DMS 273 treated with DMSO at 0.1 percent for 48 hours (cell line): ENCODE data around the gene NXPE4.
"Not testable (repeated sequence)": the region's sequence is repeated elsewhere in the genome, so short reads cannot be mapped to it uniquely, and the experiment has no call there.

Source experiments
- DNase-seq: peaks from one replicate; lab custom pipeline; 2025; lab: John Stamatoyannopoulos, UW

The NXPE4 gene

GRCh38 chr11:114610550-114610949 is 15.0 kb upstream of the NXPE4 start:
- no peak for DNase-seq

- no peak for DNase-seq
Measured at GRCh38 chr11:114609429-114609828, 13.8 kb upstream of the NXPE4 start.

DNA sequence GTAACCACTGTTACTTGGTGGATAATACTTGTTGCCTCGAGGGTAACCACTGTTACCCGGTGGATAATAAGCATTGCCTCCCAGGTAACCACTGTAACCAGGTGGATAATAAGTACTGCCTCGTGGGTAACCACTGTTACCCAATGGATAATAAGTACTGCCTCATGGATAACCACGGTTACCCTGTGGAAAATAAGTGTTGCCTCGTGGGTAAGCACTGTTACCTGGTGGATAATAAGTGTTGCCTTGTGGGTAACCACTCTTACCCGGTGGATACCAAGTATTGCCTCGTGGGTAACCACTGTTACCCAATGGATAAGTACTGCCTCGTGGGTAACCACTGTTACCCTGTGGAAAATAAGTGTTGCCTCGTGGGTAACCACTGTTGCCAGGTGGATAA is 13.0 kb upstream of the NXPE4 start:
- not testable (repeated sequence) for DNase-seq

DNA sequence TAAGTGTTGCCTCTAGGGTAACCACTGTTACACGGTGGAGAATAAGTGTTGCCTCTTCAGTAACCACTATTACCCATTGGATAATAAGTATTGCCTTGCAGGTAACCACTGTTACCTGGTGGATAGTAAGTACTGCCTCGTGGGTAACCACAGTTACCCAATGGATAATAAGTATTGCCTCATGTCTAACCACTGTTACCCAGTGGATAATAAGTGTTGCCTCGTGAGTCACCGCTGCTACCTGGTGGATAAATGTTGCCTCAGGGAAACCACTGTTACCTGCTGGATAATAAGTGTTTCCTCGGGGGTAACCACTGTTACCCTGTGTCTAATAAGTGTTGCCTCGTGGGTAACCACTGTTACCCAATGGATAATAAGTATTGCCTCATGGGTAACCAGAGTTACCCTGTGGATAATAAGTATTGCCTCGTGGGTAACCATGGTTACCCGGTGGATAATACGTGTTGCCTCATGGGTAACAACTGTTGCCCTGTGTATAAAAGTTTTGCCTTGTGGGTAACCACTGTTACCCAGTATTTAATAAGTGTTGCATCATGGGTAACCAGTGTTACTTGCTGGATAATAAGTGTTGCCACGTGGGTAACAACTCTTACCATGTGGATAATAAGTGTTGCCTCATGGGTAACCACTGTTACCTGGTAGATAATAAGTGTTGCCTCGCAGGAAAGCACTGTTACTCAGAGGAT is 12.3 kb upstream of the NXPE4 start:
- no peak for DNase-seq

- DNase-seq: not testable (repeated sequence)
Measured at GRCh38 chr11:114606802-114607075, 11.2 kb upstream of the NXPE4 start.

DNA sequence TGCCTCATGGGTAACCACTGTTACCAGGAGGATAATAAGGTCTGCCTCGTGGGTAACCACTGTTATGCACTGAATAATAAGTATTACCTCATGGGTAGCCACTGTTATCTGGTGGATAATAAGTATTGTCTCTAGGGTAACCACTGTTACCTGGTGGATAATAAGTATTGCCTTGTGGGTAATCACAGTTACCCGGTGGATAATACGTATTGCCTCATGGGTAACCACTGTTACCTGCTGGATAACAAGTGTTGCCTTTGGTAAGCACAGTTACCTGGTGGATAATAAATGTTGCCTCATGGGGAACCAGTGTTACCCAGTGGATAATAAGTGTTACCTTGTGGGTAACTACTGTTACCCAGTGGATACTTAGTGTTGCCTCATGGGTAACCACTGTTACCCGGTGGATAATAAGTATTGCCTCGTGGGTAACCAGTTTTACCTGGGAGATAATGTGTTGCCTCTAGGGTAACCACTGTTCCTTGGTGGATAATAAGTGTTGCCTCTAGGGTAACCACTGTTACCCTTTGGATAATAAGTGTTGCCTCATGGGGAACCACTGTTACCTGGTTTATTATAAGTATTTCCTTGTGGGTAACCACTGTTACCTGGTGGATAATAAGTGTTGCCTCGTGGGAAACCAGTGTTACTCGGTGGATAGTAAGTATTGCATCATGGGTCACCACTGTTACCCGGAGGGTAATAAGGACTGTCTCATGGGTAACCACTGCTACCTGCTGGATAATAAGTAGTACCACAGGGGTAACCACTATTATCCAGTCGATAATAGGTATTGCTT is 10.6 kb upstream of the NXPE4 start:
- no peak for DNase-seq

DNA sequence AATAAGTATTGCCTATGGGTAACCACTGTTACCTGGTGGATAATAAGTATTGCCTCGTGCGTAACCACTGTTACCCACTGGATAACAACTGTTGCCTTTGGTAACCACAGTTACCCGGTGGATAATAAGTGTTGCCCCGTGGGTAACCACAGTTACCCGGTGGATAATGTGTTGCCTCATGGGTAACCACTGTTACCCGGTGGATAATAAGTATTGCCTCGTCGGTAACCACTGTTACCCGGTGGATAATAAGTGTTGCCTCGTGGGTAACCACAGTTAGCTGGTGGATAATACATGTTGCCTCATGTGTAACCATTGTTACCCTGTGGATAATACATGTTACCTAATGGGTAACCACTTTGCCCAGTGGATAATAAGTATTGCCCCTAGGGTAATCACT is 9.8 kb upstream of the NXPE4 start:
- DNase-seq: no peak

GRCh38 chr11:114604886-114605285 is 9.3 kb upstream of the NXPE4 start:
- no peak for DNase-seq

DNA sequence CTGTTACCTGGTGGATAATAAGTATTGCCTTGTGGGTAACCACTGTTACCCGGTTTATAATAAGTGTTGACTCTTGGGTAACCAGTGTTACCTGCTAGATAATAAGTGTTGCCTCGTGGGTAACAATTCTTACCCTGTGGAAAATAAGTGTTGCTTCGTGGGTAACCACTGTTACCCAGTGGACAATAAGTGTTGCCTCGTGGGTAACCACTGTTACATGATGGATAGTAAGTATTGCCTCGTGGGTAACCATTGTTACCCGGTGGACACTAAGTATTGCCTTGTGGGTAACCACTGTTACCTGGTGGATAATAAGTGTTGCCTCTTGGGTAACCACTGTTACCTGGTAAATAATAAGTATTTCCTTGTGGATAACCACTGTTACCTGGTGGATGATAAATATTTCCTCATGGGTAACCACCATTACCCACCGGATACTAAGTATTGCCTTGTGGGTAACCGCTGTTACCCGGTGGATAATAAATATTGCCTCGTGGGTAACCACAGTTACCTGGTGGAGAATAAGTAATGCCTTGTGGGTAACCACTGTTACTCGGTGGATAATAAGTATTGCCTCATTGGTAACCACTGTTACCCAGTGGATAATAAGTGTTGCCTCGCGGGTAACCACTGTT is 8.7 kb upstream of the NXPE4 start:
- no peak for DNase-seq

DNA sequence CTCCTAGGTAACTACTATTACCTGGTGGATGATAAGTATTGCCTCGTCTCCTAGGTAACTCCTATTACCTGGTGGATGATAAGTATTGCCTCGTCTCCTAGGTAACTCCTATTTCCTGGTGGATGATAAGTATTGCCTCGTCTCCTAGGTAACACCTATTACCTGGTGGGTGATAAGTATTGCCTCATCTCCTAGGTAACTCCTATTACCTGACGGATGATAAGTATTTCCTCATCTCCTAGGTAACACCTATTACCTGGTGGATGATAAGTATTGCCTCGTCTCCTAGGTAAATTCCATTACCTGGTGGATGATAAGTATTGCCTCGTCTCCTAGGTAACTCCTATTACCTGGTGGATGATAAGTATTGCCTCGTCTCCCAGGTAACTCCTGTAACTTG is 7.6 kb upstream of the NXPE4 start:
- DNase-seq: not testable (repeated sequence)

- no peak for DNase-seq
Measured at GRCh38 chr11:114598461-114598860, 2.9 kb upstream of the NXPE4 start.

DNA sequence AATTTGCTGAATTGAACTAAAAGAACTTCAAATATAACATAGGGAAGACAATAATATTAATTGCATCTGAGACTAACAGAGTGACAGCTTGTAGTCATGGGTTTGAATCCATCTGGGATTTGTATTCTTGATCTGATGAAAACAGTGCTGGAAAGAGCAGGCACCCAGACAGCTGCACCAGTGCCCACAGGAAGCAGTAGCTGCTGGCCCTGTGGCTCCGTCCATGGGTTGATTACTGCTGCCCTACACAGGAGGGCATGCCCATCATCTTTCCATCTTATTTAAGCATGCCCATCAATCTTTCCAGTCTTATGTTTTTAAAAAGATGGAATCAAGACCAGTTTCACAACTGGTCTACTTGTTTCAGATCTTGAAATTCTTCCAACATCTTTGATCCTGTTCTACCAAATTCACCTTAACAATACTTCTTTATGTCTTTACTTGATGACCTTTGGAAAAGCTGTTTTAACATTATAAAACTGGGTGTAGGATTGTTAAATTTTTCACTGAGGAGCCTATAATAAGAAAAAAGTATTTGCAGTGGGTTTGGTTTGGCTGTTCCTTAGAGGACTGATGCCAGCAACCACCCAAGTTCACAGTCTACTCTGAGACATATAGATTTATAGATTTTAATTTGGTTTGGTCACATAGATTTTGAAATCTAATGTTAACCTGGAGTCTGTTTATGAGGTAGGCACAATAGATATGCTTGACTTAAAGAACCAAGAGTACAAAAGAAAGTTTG is 761 bp upstream of the NXPE4 start:
- DNase-seq: no peak

GRCh38 chr11:114594703-114595102 is 883 bp downstream of the NXPE4 start:
- DNase-seq: no peak

DNA sequence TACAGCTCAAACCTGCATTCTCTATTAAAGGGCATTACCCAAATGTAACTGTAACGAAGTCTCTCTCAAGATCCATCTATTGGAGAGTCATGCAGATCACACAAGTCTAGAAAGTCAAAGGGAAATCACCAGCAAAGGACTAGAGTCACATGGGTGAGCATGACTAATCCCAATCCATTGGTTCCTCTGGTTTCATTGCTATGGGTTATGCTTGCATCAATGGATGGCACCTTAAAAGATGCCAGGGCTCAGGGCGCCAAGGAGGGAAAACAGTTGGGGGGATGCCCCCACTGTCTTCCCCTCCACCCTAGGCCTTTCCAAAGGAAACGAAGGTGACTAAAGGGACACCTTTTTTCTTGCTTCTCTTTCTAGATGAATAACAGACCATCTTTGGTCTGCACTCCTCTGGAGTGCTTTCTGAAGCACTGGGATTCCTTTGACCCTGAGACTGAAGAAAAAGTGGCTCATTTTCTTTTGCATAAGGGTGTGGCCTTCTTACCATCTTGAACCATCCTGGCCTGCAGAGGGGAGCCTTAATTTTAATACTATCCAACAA is 8.1 kb downstream of the NXPE4 start:
- no peak for DNase-seq

- no peak for DNase-seq
Measured at GRCh38 chr11:114586797-114587196, 8.8 kb downstream of the NXPE4 start.

GRCh38 chr11:114571712-114572111 is 23.9 kb downstream of the NXPE4 start:
- DNase-seq: no peak

DNA sequence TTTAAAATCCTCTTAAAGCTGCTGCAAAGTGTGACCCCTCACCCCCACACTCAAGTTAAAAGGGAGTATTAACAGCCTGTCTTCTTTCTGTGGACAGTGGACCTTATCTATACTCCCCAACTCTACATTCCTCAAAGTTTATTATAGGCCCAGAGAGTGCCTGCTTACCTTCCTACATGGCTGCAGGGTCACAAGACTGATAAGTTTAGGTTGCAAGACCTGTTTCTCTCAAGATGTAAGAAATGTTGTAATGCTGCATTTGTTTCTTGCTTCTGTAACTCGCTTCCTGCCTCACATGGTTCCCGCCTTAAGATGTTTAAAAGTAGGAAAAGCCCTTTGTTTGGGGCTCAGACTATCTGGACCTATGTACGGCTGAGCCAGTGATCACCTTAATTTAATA is 25.8 kb downstream of the NXPE4 start:
- DNase-seq: no peak

- no peak for DNase-seq
Measured at GRCh38 chr11:114566276-114566675, 29.3 kb downstream of the NXPE4 start.

GRCh38 chr11:114564831-114565230 is 30.8 kb downstream of the NXPE4 start:
- DNase-seq: no peak

DNA sequence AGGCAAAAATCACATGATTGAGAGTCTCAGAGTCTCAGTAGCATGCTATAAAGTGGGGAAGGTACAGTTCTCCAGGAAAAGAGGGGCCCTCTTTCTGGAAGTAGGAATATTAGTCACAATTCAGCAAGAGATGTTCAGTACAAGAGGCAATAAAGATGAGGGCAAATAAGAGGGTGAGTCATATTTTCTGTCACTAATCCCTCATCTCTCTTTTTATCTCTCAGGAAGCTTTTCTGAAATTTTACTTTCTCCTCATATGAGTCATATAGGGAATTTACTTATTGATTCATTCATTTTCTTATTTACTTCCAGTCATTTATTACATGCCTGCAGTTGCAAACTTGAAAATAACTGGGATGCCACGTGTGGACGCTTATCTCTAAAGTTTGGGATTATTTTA is 32.5 kb downstream of the NXPE4 start:
- no peak for DNase-seq

- DNase-seq: no peak
Measured at GRCh38 chr11:114562166-114562916, 33.2 kb downstream of the NXPE4 start.
